Progenitor cell of endocrine pancreas (in vitro differentiated cells): ENCODE results near the gene NPHP4. TPM values are rescaled to one million over a fixed set of nuclear protein-coding genes. Genes with fewer than 3 reads are reported as not detected.
A peak's percentile ranks its signal among the peaks of the same experiment; 100 is the strongest.

Experiments
- DNase-seq: peaks from one replicate; pipeline ENCODE4 v3.0.0; 2021; ENCODE audit warnings: low spot score; ENCODE audit not compliant: unreplicated experiment
- H3K27ac Mint-ChIP-seq: 2 replicates; pipeline ENCODE4 v1.8.0; 2021; ENCODE audit warnings: mild to moderate bottlenecking, moderate library complexity, mixed read lengths
- H3K27me3 Mint-ChIP-seq: 2 replicates; pipeline ENCODE4 v1.8.0; 2021; ENCODE audit warnings: mixed read lengths
- H3K36me3 Mint-ChIP-seq: 2 replicates; pipeline ENCODE4 v1.8.0; 2022; ENCODE audit warnings: mixed read lengths; ENCODE audit not compliant: insufficient read depth
- H3K4me1 Mint-ChIP-seq: 2 replicates; pipeline ENCODE4 v1.8.0; 2021; ENCODE audit warnings: low read depth, mixed read lengths
- H3K4me3 Mint-ChIP-seq: 2 replicates; pipeline ENCODE4 v1.8.0; 2021; ENCODE audit warnings: low read depth, mild to moderate bottlenecking, moderate library complexity, mixed read lengths
- H3K9me3 Mint-ChIP-seq: 2 replicates; pipeline ENCODE4 v1.8.0; 2021; ENCODE audit warnings: low read depth, mixed read lengths
- CTCF ChIP-seq: fragments of 200-600 bp; sonication (generic); IDR thresholded peaks from one replicate; pipeline ENCODE4 v1.5.0; 2021; ENCODE audit warnings: antibody characterized with exemption, mild to moderate bottlenecking; ENCODE audit not compliant: unreplicated experiment
- total RNA-seq: library from RNA; stranded (reverse); gene quantifications from 2 replicates; pipeline ENCODE4 v1.2.1, GENCODE V29; 2021

NPHP4 gene
- total RNA-seq, 1 donor from 2014 or later: 29.9 TPM

- H3K36me3 Mint-ChIP-seq: peaks cover 1% of the 10 kb centered on the region
- TF ChIP-seq CTCF: no peak
- no peak for DNase-seq
- no peak overlapping the region for H3K27ac Mint-ChIP-seq
- H3K27me3 Mint-ChIP-seq: no peaks in the 10 kb centered on the region
- H3K4me3 Mint-ChIP-seq: no peak overlapping the region
- H3K4me1 Mint-ChIP-seq: peaks cover 4% of the 10 kb centered on the region
- no peaks in the 10 kb centered on the region for H3K9me3 Mint-ChIP-seq
Observed at GRCh38 chr1:5914676-5915365, 77.4 kb downstream of the NPHP4 start.

- no peak for TF ChIP-seq CTCF
- no peak for DNase-seq
- Mint-ChIP-seq H3K4me3 (no peak overlapping the region), H3K27ac (no peak overlapping the region), H3K36me3 (peaks cover 1% of the 10 kb centered on the region), H3K4me1 (peaks cover 4% of the 10 kb centered on the region), H3K9me3 (no peaks in the 10 kb centered on the region), H3K27me3 (no peaks in the 10 kb centered on the region)
Observed at GRCh38 chr1:5913876-5914275, 78.3 kb downstream of the NPHP4 start.

DNA sequence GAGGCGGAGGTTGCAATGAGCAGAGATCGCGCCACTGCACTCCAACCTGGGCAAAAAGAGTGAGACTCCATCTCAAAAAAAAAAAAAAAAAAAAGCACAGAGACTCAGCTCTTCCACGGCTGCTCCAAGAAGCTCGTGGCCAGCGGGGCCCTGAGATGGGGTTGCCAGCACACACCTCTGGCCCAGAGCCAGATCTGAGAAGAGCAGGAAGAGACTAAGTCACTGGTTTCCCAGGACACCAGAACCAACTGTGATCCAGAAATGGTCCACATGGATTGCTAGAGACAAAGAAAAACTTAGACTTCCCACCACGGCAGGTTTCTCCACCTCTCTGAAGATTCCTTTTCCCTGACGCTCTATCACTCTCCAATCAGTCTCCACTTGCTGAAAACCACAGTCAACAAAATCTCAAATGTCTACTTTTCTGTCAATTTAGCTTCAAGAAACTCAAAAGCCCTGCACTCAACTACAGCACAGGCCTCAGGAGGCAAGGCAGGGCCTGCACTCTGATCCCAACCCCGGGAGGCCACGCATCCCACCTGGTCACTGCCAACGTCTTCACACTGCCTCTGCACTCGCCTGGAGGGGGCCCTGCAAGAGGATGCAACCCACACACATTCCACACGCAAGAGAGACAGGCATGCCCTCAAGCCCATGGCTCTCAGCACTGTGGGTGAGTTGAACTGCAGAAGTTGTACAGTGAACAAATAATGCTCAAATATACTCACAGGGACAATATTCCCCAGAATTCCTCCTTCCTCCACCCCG, 79.0 kb downstream of the NPHP4 start:
- H3K4me3 Mint-ChIP-seq: no peak overlapping the region
- no peak for TF ChIP-seq CTCF
- DNase-seq: no peak

DNA sequence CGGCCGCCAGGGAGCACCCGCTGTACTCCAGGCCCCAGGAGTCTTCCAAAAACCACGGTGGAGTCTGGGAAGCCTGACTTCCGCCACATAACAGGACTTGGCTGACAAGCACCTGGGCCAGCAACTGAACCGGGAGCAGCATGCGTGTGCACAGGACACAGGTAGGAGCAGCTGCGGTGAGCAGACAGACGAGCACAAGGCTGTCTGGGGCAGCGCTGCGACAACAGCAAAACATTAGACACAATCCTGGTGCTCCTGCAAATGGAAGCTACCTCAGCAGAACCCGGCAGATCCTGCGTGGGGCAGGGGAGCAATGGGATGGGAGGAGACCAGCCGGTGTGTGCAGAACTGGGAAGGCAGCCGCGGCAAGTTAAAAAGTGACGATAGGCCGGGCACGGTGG, 80.4 kb downstream of the NPHP4 start:
- no peak overlapping the region for H3K4me3 Mint-ChIP-seq
- H3K27ac Mint-ChIP-seq: no peak overlapping the region
- no peaks in the 10 kb centered on the region for H3K27me3 Mint-ChIP-seq
- DNase-seq: no peak
- no peaks in the 10 kb centered on the region for H3K9me3 Mint-ChIP-seq
- TF ChIP-seq CTCF: no peak
- H3K4me1 Mint-ChIP-seq: peaks cover 4% of the 10 kb centered on the region
- peaks cover 1% of the 10 kb centered on the region for H3K36me3 Mint-ChIP-seq

More for the DNA sequence above, 79.0 kb downstream of the NPHP4 start:
- Mint-ChIP-seq H3K36me3 (peaks cover 1% of the 10 kb centered on the region), H3K4me1 (peaks cover 4% of the 10 kb centered on the region), H3K27me3 (no peaks in the 10 kb centered on the region), H3K9me3 (no peaks in the 10 kb centered on the region), H3K27ac (peak overlapping the region; percentile 26)

GRCh38 chr1:5911157-5911556, 81.1 kb downstream of the NPHP4 start:
- DNase-seq: no peak
- H3K27me3 Mint-ChIP-seq: no peaks in the 10 kb centered on the region
- no peak overlapping the region for H3K4me3 Mint-ChIP-seq
- H3K27ac Mint-ChIP-seq: no peak overlapping the region
- peaks cover 1% of the 10 kb centered on the region for H3K36me3 Mint-ChIP-seq
- peaks cover 4% of the 10 kb centered on the region for H3K4me1 Mint-ChIP-seq
- TF ChIP-seq CTCF: no peak
- no peaks in the 10 kb centered on the region for H3K9me3 Mint-ChIP-seq
